IPS-NIHi7 (cell line): Measurements from ENCODE around the gene AK5.
"Not testable (repeated sequence)": the region's sequence is repeated elsewhere in the genome, so short reads cannot be mapped to it uniquely, and the experiment has no call there.

Source experiments
- DNase-seq: peaks from one replicate; pipeline ENCODE4 v3.0.0; 2012; ENCODE audit warnings: mixed read lengths; ENCODE audit errors: extremely low spot score

AK5 gene

DNA sequence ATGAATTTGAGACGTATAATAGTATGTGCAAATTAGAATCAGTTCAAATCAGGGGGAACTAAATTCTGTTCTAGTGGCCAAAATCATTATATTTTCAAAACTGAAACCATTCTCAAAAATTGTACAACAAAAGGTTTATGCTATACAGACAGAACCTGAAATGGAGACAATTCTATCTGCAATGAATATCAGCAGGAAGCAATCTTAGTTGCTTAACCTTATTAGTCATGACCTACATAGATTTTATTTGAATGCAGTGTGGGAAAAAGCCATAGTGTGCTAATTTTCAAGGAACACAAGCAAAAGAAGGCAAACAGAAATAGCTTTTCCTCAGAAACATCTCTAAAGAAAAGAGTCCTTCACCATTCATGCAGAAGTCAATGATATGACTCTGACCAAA lies 6.5 kb downstream of the AK5 start:
- no peak for DNase-seq

DNA sequence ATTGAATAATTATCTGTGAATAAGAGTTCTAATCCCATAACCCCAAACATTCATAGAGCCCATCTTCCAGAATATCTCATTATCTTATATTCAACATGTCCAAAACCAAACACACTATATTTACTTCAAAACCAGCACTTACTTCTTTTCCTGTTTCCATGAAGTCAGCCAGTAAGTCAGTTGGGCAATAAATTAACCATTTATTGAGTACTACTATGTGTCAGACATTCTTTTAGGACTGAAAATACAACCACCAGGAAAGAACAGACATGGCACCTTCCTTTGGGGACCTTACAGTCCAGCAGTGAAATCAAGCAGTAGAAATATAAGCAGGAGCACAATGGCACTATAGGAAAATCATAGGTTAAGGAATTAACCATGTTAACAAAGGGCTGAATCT lies 8.8 kb downstream of the AK5 start:
- no peak for DNase-seq

DNA sequence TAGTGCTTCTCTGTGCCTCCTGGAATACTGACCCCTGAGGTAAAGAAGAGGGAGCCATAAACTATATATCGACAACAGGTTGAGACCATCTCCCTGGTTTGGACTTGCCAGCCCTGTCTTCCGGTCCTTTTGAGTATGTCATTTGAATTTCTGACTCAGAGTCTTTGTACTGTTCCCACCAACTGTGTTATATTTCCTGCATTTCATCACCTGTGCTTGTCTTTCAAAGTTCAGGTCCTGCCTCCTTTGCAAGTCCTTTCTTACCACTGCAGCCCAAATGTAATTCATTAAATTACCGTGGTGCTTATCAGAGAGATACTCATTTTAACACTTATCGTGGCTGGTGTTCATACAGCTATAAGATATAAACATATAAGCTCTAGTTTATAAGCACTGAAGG lies 10.7 kb downstream of the AK5 start:
- no peak for DNase-seq

DNA sequence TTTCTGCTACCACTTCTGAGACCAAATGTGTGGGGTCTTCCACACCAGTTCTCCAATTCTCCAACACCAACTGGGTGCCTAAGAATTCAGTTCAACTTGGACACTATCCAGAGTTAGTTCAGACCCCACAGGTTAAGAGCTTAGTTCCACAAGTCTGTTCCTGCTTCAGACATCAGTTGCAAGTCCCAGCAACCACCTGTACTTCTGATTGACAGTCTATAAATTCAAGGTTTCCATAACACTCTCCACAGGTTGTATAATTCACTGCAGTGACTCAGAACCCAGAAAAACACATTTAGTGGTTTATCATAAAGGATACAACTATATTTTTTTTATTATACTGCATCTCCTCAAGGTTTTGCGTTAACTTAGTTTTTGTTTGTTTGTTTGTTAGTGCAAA lies 18.7 kb downstream of the AK5 start:
- no peak for DNase-seq

- DNase-seq = no peak
Measured at GRCh38 chr1:77303387-77303786, 21.6 kb downstream of the AK5 start.

- no peak for DNase-seq
Measured at GRCh38 chr1:77308889-77309621, 27.2 kb downstream of the AK5 start.

GRCh38 chr1:77310924-77311323 lies 29.1 kb downstream of the AK5 start:
- DNase-seq = no peak

DNA sequence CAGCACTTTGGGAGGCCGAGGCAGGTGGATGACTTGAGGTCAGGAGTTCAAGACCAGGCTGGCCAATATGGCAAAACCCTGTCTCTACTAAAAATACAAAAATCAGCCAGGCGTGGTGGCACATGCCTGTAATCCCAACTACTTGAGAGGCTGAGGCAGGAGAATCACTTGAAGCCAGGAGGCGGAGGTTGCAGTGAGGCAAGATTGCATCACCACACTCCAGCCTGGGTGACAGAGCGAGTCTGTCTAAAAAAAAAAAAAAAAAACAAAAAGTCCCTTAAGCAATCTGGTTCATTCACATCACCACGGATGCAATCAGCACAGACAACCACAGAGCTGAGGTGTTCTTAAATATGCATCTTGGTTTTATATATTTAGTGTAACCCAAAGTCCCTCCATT lies 30.5 kb downstream of the AK5 start:
- DNase-seq = not testable (repeated sequence)

GRCh38 chr1:77313491-77313890 lies 31.7 kb downstream of the AK5 start:
- DNase-seq = peak; percentile 65

- DNase-seq = no peak
Measured at GRCh38 chr1:77316006-77316405, 34.2 kb downstream of the AK5 start.

- DNase-seq = no peak
Measured at GRCh38 chr1:77316966-77317365, 35.1 kb downstream of the AK5 start.

DNA sequence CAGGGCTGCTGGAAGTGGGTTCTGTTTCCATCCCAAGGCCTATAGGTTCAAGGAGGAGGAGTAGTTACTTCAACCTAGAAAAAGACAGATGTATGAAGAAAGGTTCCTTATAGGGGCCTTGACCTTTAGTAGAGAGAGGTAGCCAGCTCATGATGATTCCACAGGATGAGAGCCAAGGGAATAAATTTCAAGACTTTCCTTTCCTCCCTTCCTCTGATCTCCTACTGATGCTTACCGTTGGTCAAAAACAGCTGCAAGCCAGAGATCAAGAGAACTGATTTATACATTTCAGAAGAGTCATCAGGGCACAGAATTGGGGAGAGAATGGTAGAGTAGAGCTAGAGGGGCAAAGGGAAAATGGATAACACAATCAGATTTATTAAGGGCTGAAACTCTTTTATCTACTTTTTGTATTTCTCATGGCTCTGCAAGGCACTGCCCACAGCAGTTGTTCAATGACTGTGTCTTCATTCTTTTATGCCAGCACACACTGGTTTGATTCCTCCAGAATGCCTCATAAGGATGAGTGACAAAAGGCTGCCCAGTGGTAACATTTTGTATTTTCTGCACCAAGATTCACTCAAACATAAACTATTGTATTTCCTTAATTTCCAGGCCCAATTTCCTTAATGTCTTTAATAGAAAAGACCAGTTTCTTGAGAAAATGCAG lies 37.4 kb downstream of the AK5 start:
- DNase-seq = no peak

- peak; percentile 41 for DNase-seq
Measured at GRCh38 chr1:77322061-77322900, 40.5 kb downstream of the AK5 start.

DNA sequence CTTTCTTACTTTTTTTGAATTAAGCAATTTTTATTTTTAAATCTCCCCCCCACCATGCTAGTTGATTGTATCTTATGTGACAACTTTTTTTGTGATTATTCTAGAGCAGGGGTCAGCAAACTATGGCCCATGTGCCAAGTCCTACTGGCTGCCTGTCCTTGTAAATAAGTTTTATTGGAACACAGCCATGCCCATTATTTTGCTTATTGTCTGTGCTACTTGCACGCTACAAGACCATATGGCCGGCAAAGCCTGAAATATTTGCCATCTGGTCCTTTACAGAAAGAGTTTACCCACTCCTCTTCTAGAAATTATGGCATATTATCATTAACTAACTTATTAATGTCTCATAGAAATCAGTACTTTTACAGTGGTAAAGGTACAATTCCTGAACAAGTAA lies 51.7 kb downstream of the AK5 start:
- DNase-seq = no peak

GRCh38 chr1:77336729-77337128 lies 54.9 kb downstream of the AK5 start:
- DNase-seq = no peak

GRCh38 chr1:77339326-77339725 lies 57.5 kb downstream of the AK5 start:
- no peak for DNase-seq

- no peak for DNase-seq
Measured at GRCh38 chr1:77341195-77341594, 59.4 kb downstream of the AK5 start.

GRCh38 chr1:77342745-77343144 lies 60.9 kb downstream of the AK5 start:
- no peak for DNase-seq

GRCh38 chr1:77347646-77348045 lies 65.8 kb downstream of the AK5 start:
- peak; percentile 26 for DNase-seq

- no peak for DNase-seq
Measured at GRCh38 chr1:77348549-77348948, 66.7 kb downstream of the AK5 start.

- no peak for DNase-seq
Measured at GRCh38 chr1:77349275-77349674, 67.5 kb downstream of the AK5 start.

DNA sequence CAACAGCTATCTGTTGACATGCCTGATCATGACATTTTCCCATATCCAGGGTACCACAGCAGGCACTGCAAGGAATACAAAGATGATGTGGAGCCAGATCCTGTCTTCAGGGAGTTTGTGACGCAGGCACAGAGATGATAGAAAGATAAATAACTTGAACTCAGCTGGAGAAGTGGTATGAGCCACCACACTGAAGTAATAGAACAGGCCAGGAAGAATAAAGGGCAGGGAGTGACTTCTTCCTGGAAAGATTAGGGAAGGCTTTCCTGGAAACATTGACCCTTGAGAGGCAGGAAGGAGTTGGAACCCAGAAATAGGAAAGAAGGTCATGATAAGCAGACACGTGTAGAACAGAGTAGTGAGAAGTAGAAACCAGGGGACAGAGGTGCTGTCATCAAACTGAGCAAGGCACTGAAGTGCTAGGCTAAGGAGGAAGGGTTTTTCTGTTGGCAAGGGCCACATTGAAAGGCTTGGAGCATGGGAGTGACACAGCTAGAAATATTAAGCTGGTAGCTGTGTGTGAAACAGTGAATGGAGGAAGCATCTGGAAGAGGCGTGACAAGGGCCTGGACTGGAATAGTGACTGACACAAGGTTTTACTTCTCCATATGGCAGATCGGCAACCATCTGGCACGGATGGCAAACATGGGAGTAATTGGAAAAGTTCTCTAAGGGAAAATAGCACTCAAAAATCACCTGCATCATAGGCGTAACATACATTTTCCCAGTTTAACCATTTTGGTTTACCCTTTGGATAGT lies 68.4 kb downstream of the AK5 start:
- no peak for DNase-seq
